ENCODE results near the gene GPSM1.

The GPSM1 gene

GRCh38 chr9:136284951-136285350, 42.4 kb upstream of the GPSM1 start:
- H3K27me3 ChIP-seq (replicated peaks; ENCODE audit: control insufficient read depth, insufficient read depth, low read length) = no peaks in the 10 kb centered on the region; the same call in 1 of the 2 replicates
- H3K36me3 ChIP-seq (ENCODE audit: control insufficient read depth, insufficient read depth, low read length) = no peaks in the 10 kb centered on the region
- TF ChIP-seq CTCF (IDR thresholded peaks at IDR 0.05; ENCODE audit: insufficient read depth, low read length, poor library complexity, severe bottlenecking) = no peak
- no peak for DNase-seq (ENCODE audit: extremely low read depth, insufficient read length)
- H3K4me3 ChIP-seq (replicated peaks; ENCODE audit: low read depth, low read length) = no peak overlapping the region

GRCh38 chr9:136285501-136286358, 41.6 kb upstream of the GPSM1 start:
- Histone ChIP-seq H3K27me3 (replicated peaks; ENCODE audit: control insufficient read depth, insufficient read depth, low read length) (no peaks in the 10 kb centered on the region; the same call in 1 of the 2 replicates), H3K4me3 (replicated peaks; ENCODE audit: low read depth, low read length) (no peak overlapping the region), H3K36me3 (ENCODE audit: control insufficient read depth, insufficient read depth, low read length) (no peaks in the 10 kb centered on the region)
- TF ChIP-seq CTCF (IDR thresholded peaks at IDR 0.05; ENCODE audit: insufficient read depth, low read length, poor library complexity, severe bottlenecking) = no peak
- DNase-seq (ENCODE audit: extremely low read depth, insufficient read length) = no peak

- H3K36me3 ChIP-seq (ENCODE audit: control insufficient read depth, insufficient read depth, low read length) = no peaks in the 10 kb centered on the region
- no peak for DNase-seq (ENCODE audit: extremely low read depth, insufficient read length)
- no peaks in the 10 kb centered on the region; the same call in 1 of the 2 replicates for H3K27me3 ChIP-seq (replicated peaks; ENCODE audit: control insufficient read depth, insufficient read depth, low read length)
- no peak overlapping the region for H3K4me3 ChIP-seq (replicated peaks; ENCODE audit: low read depth, low read length)
- no peak for TF ChIP-seq CTCF (IDR thresholded peaks at IDR 0.05; ENCODE audit: insufficient read depth, low read length, poor library complexity, severe bottlenecking)
Observed at GRCh38 chr9:136286359-136286986, 40.9 kb upstream of the GPSM1 start.

GRCh38 chr9:136286987-136287379, 40.4 kb upstream of the GPSM1 start:
- H3K4me3 ChIP-seq (replicated peaks; ENCODE audit: low read depth, low read length) = no peak overlapping the region
- DNase-seq (ENCODE audit: extremely low read depth, insufficient read length) = no peak
- H3K27me3 ChIP-seq (replicated peaks; ENCODE audit: control insufficient read depth, insufficient read depth, low read length) = no peaks in the 10 kb centered on the region
- no peaks in the 10 kb centered on the region for H3K36me3 ChIP-seq (ENCODE audit: control insufficient read depth, insufficient read depth, low read length)
- no peak for TF ChIP-seq CTCF (IDR thresholded peaks at IDR 0.05; ENCODE audit: insufficient read depth, low read length, poor library complexity, severe bottlenecking)

DNA sequence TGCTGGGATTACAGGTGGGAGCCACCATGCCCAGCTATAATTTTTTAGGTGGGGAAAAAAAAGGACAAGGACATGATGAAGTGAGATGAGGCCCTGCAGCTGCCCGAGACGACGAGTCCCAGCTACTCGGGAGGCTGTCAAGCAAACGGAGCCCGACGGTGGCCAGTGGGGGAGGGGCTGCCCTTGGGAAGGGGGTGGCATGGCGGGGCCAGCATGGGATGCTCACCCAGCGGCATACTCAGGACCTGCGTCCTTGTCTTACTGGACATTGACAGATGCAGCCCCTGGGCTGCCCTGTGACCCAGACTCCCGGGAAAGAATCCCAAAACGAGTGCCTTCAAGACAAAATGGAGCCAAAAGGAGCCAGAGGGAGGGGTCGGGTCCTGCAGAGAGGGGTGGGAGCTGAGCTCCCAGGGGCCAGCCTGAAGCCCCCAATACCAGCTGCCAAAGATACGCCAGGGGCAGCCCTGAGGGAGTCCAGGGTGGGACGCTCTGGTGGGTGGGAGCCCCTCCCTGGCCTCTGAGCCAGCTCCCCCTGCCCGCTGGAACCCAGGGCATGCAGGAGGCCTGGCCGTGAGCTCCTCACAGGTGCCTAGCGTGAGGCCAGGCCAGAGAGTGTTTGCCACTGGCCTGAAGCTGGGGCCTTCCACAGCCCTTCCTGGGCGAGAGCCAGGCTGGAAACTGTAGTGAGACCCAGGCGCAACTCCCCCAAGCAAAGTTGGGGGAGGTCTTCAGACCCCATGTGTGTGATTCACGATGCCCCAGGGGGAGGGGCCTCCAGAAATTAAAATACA, 39.2 kb upstream of the GPSM1 start:
- no peak for DNase-seq (ENCODE audit: extremely low read depth, insufficient read length)
- no peaks in the 10 kb centered on the region; the same call in 1 of the 2 replicates for H3K27me3 ChIP-seq (replicated peaks; ENCODE audit: control insufficient read depth, insufficient read depth, low read length)
- no peaks in the 10 kb centered on the region for H3K36me3 ChIP-seq (ENCODE audit: control insufficient read depth, insufficient read depth, low read length)
- no peak for TF ChIP-seq CTCF (IDR thresholded peaks at IDR 0.05; ENCODE audit: insufficient read depth, low read length, poor library complexity, severe bottlenecking)
- no peak overlapping the region for H3K4me3 ChIP-seq (replicated peaks; ENCODE audit: low read depth, low read length)

Measured in GM06990 (cell line).